ENCODE data around the gene BANF1.

DNA sequence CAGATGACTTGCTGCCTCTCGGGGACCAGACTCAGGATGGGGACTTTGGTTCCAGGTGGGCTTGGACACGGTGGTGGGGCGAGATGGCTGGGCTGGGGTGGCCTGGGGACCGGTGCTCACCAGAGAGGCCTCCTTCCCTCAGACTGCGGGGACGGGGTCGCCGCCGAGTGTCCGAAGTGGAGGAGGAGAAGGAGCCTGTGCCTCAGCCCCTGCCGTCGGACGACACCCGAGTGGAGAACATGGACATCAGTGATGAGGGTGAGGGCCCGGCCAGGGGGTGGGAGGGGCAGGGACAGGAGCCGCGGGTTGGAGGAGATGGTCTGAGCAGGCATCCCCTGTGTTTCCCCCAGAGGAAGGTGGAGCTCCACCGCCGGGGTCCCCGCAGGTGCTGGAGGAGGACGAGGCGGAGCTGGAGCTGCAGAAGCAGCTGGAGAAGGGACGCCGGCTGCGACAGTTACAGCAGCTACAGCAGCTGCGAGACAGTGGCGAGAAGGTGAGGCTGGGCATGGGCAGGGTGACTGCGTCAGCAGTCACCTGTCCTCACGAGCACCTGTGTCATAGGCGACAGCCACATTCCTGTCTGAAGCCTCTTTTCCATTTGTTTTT lies 34.9 kb upstream of the BANF1 start:
- no peak for TF ChIP-seq CTCF (IDR thresholded peaks at IDR 0.05; ENCODE audit: low read depth, low read length)
- TF ChIP-seq EZH2phosphoT487 (IDR thresholded peaks at IDR 0.05; ENCODE audit: low read depth): no peak
